Endothelial cell of umbilical vein (primary cell): ENCODE data around the gene AKR1C4. TPM values are rescaled to one million over a fixed set of nuclear protein-coding genes. Genes with fewer than 3 reads are reported as not detected.

ENCODE experiments used
- BruUV-seq: library from RNA; stranded (reverse); fragments of 400-500 nt; replicated peaks from 2 replicates; lab custom pipeline; 2021; lab: Mats Ljungman, UMichigan
- CTCF ChIA-PET: fragments of 300-600, 350-600 bp; sonication (Branson Sonifier 250); formaldehyde crosslinking; loops from one replicate; lab custom pipeline; 2021; ENCODE audit warnings: antibody characterized with exemption, inconsistent platforms; lab: Charles Lee
- POLR2A ChIA-PET: fragments of 300-600, 350-600 bp; sonication (Branson Sonifier 250); formaldehyde crosslinking; loops from one replicate; lab custom pipeline; 2021; ENCODE audit warnings: antibody characterized with exemption, inconsistent platforms; lab: Charles Lee
- DNase-seq: peaks from one replicate; pipeline ENCODE4 v3.0.0-alpha.2; 2011; ENCODE audit warnings: low read depth, low spot score
- FAIRE-seq: peaks from 2 replicates; lab custom pipeline; 2011; peaks lifted over from hg19 to GRCh38; lab: Jason Lieb, UNC
- H2AFZ ChIP-seq: 2 replicates; pipeline ENCODE4 v1.6.0; 2012; ENCODE audit warnings: low read depth, low read length, control low read depth, inconsistent platforms
- H3K27ac ChIP-seq: 2 replicates; pipeline ENCODE4 v1.5.1; 2011; ENCODE audit warnings: low read depth, mild to moderate bottlenecking, control low read depth, low read length, moderate library complexity; ENCODE audit not compliant: insufficient read depth
- H3K27me3 ChIP-seq, 2 experiments: 2 replicates each; pipeline versions ENCODE4 v1.6.0 to v1.6.1; 2011; ENCODE audit warnings: low read length in 2 of 2, mixed read lengths in 1 of 2; ENCODE audit not compliant: control insufficient read depth in 2 of 2, insufficient read depth in 2 of 2
- H3K36me3 ChIP-seq, 2 experiments: 2 replicates in 1 of 2; 3 replicates in 1 of 2; pipeline ENCODE4 v1.5.1; 2011; ENCODE audit warnings: low read length in 2 of 2, mild to moderate bottlenecking in 1 of 2, moderate library complexity in 1 of 2; ENCODE audit not compliant: control insufficient read depth in 2 of 2, insufficient read depth in 2 of 2; ENCODE audit errors: extremely low read depth in 1 of 2
- H3K4me1 ChIP-seq: 3 replicates; pipeline ENCODE4 v1.5.1; 2011; ENCODE audit warnings: mild to moderate bottlenecking, low read length; ENCODE audit not compliant: control insufficient read depth, insufficient read depth; ENCODE audit errors: extremely low read depth
- H3K4me2 ChIP-seq: 2 replicates; pipeline ENCODE4 v1.6.1; 2011; ENCODE audit warnings: low read length, control low read depth, mixed read lengths; ENCODE audit not compliant: insufficient read depth
- H3K4me3 ChIP-seq, 3 experiments: fragments of 200-600 bp in 1 of 3; sonication (generic), shearing (Covaris generic) in 1 of 3; replicated peaks in 1 of 3; 2 replicates each; pipeline ENCODE4 v1.5.1; 2011 to 2016; ENCODE audit warnings: control low read depth in 3 of 3, low read length in 3 of 3, mild to moderate bottlenecking in 2 of 3, inconsistent platforms in 1 of 3, low read depth in 1 of 3, moderate library complexity in 1 of 3; ENCODE audit not compliant: insufficient read depth in 1 of 3
- H3K79me2 ChIP-seq: 2 replicates; pipeline ENCODE4 v1.6.0; 2012; ENCODE audit warnings: low read length, inconsistent platforms; ENCODE audit not compliant: control insufficient read depth, insufficient read depth
- H3K9ac ChIP-seq: replicated peaks from 2 replicates; pipeline ENCODE3; 2011; ENCODE audit warnings: low read length, control low read depth; ENCODE audit not compliant: insufficient read depth; ENCODE audit errors: extremely low read depth
- H3K9me1 ChIP-seq: replicated peaks from 3 replicates; pipeline ENCODE4 v1.6.0; 2011; ENCODE audit warnings: mild to moderate bottlenecking, low read length; ENCODE audit not compliant: control insufficient read depth, insufficient read depth; ENCODE audit errors: extremely low read depth
- H3K9me3 ChIP-seq: replicated peaks from 2 replicates; pipeline ENCODE4 v1.5.1; 2012; ENCODE audit warnings: low read length, inconsistent platforms; ENCODE audit not compliant: control insufficient read depth, insufficient read depth
- H4K20me1 ChIP-seq: replicated peaks from 2 replicates; pipeline ENCODE3; 2011; ENCODE audit warnings: mild to moderate bottlenecking, low read length; ENCODE audit not compliant: control insufficient read depth, insufficient read depth; ENCODE audit errors: extremely low read depth
- EZH2 ChIP-seq: IDR thresholded peaks from 2 replicates; pipeline ENCODE4 v1.6.1; 2012; ENCODE audit warnings: borderline replicate concordance, low read depth, mild to moderate bottlenecking, moderate library complexity, low read length, inconsistent platforms; ENCODE audit not compliant: severe bottlenecking
- FOS ChIP-seq: IDR thresholded peaks from 2 replicates; pipeline ENCODE4 v1.6.1; 2011; ENCODE audit warnings: mild to moderate bottlenecking, low read length, moderate library complexity, borderline replicate concordance; ENCODE audit not compliant: insufficient read depth
- GATA2 ChIP-seq: IDR thresholded peaks from 2 replicates; pipeline ENCODE4 v1.7.0; 2011; ENCODE audit warnings: low read depth, mild to moderate bottlenecking, moderate library complexity, mixed read lengths, low read length; ENCODE audit not compliant: insufficient read length, insufficient read depth
- JUN ChIP-seq: IDR thresholded peaks from 2 replicates; pipeline ENCODE4 v1.6.1; 2011; ENCODE audit warnings: borderline replicate concordance, low read depth; ENCODE audit not compliant: insufficient read length, insufficient read depth
- MYC ChIP-seq: IDR thresholded peaks from one replicate; pipeline ENCODE4 v1.6.1; 2011; ENCODE audit warnings: mild to moderate bottlenecking, low read depth, low read length
- POLR2A ChIP-seq: IDR thresholded peaks from 2 replicates; pipeline ENCODE4 v1.6.1; 2012; ENCODE audit warnings: low read depth, mild to moderate bottlenecking, control low read depth, low read length
- POLR2AphosphoS5 ChIP-seq: IDR thresholded peaks from 2 replicates; pipeline ENCODE4 v1.6.1; 2012; ENCODE audit warnings: low read depth, mild to moderate bottlenecking, control low read depth, low read length, moderate library complexity; ENCODE audit not compliant: insufficient read depth
- dilution Hi-C: fragments of 300-500 bp; cut with MboI; formaldehyde crosslinking; loops from one replicate; pipeline ENCODE4 v1.15.0; 2019; ENCODE audit warnings: low sequenced_read_pairs; ENCODE audit not compliant: extremely low pct_ligation_motif_present
- intact Hi-C: fragments of 100-400 bp; cut with micrococcal nuclease; formaldehyde crosslinking; loops from one replicate; pipeline ENCODE4 v1.10.0; 2022
- polyA plus RNA-seq, 4 experiments: library from polyadenylated mRNA; depleted of rRNA in 3 of 4; stranded (reverse) in 3 of 4; unstranded in 1 of 4; fragments of >200 nt; gene quantifications; 2 replicates each; pipeline versions ENCODE4 v1.2.1 to v1.2.3, GENCODE V29; 2011 to 2012; ENCODE audit warnings: missing spikeins in 1 of 4
- total RNA-seq: library from RNA; stranded (reverse); gene quantifications from 2 replicates; pipeline ENCODE4 v1.2.3, GENCODE V29; 2021
- TF ChIP-seq, protein P1 (sequence below): IDR thresholded peaks from 2 replicates; pipeline ENCODE4 v1.6.1; 2011; ENCODE audit not compliant: insufficient read depth, insufficient read length
- TF ChIP-seq, protein P2 (sequence below), 2 donors: IDR thresholded peaks; 1 replicate in 1 of 2; 2 replicates in 1 of 2; pipeline ENCODE4 v1.5.1; 2011; ENCODE audit warnings: low read length in 2 of 2, mild to moderate bottlenecking in 2 of 2, moderate library complexity in 2 of 2, control low read depth in 1 of 2, inconsistent platforms in 1 of 2, low read depth in 1 of 2; ENCODE audit not compliant: insufficient read depth in 1 of 2; ENCODE audit errors: extremely low read depth in 1 of 2

The AKR1C4 gene
- total and polyA plus RNA-seq, 2 donors (not counting 3 experiments of a cell fraction or from before 2014, with no cell fraction given) = not detected

DNA sequence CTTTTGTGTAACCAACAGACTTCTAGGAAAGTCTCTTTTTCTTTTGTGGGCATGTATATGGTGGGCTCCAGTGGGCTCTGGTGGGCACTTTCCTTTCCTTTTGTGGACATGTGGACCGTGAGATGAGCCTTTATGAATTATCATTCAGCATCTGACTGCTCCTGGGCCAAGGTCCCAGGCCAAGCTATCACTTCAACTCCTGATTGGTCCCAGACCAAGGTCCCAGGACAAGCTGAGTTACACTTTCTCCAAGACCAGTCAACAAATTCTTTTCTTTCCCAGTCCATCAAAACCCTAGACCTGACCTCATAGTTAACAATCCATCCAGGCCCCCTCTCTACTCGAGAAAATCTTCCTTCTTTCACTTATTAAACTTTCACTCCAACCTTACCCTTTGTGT is 12.7 kb upstream of the AKR1C4 start:
- intact Hi-C loops (no loop called here), dilution Hi-C loops (no loop called here)
- Histone ChIP-seq H3K9me3 (no peaks in the 10 kb centered on the region), H3K9me1 (no peaks in the 10 kb centered on the region), H4K20me1 (no peaks in the 10 kb centered on the region), H3K4me3 (no peak overlapping the region), H3K27me3 (no peaks in the 10 kb centered on the region), H3K4me2 (no peak overlapping the region), H2AFZ (no peak overlapping the region), H3K4me1 (no peaks in the 10 kb centered on the region), H3K79me2 (no peaks in the 10 kb centered on the region), H3K9ac (no peak overlapping the region), H3K27ac (no peak overlapping the region), H3K36me3 (no peaks in the 10 kb centered on the region)
- no peak for FAIRE-seq
- ChIA-PET POLR2A (no interaction called here), CTCF (no interaction called here)
- DNase-seq = no peak
- no peak for TF ChIP-seq POLR2AphosphoS5
- no peak for TF ChIP-seq MYC
- no TSS peak for BruUV-seq

DNA sequence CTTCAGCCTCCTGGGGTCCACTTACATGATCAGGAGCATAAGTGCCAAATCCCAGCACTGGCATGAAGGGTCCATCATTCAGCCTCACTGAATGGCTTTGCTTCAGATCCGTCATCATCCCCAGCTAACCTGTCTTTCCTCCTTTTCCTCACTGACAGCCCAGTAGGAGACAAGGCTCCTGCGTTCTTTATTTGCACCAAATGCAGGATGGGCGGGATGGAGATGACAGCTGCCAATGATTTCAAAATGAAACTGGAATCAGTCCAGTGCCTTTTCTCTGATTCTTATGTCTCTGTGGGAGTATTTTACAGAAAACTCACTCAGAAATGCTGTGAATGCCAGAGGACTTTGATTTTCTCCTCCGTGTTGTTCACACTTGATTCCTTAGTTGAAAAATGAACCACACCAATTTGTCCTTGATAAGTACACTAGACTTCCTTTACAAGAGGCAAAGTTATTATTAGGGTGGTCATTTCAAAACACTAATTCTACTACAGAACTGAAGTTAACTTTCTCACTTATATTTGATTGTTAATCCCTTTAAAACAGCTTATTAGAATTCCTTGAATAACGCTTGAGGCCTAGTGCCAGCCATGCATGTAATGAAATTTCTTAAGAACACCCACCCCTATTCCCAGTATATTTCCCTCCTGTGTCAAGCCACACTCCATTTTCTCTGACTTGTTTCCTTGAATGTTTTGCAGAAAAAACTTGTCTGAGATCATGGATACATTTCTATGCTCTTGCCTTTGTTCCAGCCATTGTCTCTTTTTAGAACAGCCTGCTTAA is 11.5 kb upstream of the AKR1C4 start, which contains the start of gene AKR1C8:
Gene AKR1C8, minus strand, starts transcription at position 164 of the 789 bp plus-strand sequence. Its CDS starts 46 bp downstream, at position 118.
- ChIA-PET CTCF (no interaction called here), POLR2A (no interaction called here)
- no peaks in the 10 kb centered on the region for H3K79me2 ChIP-seq
- H3K27me3 ChIP-seq = no peaks in the 10 kb centered on the region
- DNase-seq (no peak), FAIRE-seq (no peak)
- no peak within 1 kb of the TSS for H3K4me3 ChIP-seq
- intact Hi-C loops (no loop called here), dilution Hi-C loops (no loop called here)
- H3K4me1 ChIP-seq = no peaks in the 10 kb centered on the region
- no peak within 1 kb of the TSS for H2AFZ ChIP-seq
- no peaks in the 10 kb centered on the region for H3K36me3 ChIP-seq
- H4K20me1 ChIP-seq = no peaks in the 10 kb centered on the region
- TF ChIP-seq MYC (no peak), POLR2A (no peak), EZH2 (no peak), POLR2AphosphoS5 (no peak), JUN (no peak), GATA2 (no peak), FOS (no peak)
- TF ChIP-seq, protein P1, sequence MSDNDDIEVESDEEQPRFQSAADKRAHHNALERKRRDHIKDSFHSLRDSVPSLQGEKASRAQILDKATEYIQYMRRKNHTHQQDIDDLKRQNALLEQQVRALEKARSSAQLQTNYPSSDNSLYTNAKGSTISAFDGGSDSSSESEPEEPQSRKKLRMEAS = no peak
- TF ChIP-seq, protein P2, sequence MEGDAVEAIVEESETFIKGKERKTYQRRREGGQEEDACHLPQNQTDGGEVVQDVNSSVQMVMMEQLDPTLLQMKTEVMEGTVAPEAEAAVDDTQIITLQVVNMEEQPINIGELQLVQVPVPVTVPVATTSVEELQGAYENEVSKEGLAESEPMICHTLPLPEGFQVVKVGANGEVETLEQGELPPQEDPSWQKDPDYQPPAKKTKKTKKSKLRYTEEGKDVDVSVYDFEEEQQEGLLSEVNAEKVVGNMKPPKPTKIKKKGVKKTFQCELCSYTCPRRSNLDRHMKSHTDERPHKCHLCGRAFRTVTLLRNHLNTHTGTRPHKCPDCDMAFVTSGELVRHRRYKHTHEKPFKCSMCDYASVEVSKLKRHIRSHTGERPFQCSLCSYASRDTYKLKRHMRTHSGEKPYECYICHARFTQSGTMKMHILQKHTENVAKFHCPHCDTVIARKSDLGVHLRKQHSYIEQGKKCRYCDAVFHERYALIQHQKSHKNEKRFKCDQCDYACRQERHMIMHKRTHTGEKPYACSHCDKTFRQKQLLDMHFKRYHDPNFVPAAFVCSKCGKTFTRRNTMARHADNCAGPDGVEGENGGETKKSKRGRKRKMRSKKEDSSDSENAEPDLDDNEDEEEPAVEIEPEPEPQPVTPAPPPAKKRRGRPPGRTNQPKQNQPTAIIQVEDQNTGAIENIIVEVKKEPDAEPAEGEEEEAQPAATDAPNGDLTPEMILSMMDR (IDR thresholded peaks at IDR 0.05; ENCODE audit: extremely low read depth in 1 of 2, insufficient read depth in 1 of 2, low read depth in 1 of 2, low read length in 2 of 2) = no peak
- H3K9ac ChIP-seq = no peak within 1 kb of the TSS
- H3K27ac ChIP-seq = no peak within 1 kb of the TSS
- no peaks in the 10 kb centered on the region for H3K9me1 ChIP-seq
- no peak within 1 kb of the TSS for H3K4me2 ChIP-seq
- H3K9me3 ChIP-seq = no peaks in the 10 kb centered on the region
- BruUV-seq = no TSS peak
